Progenitor cell of endocrine pancreas (in vitro differentiated cells): Measurements from ENCODE around the gene ALKBH5. TPM values are rescaled to one million over a fixed set of nuclear protein-coding genes. Genes with fewer than 3 reads are reported as not detected.

Source experiments
- DNase-seq: peaks from one replicate; pipeline ENCODE4 v3.0.0; 2021; ENCODE audit warnings: low spot score; ENCODE audit not compliant: unreplicated experiment
- H3K27ac Mint-ChIP-seq: 2 replicates; pipeline ENCODE4 v1.8.0; 2021; ENCODE audit warnings: mild to moderate bottlenecking, moderate library complexity, mixed read lengths
- H3K27me3 Mint-ChIP-seq: 2 replicates; pipeline ENCODE4 v1.8.0; 2021; ENCODE audit warnings: mixed read lengths
- H3K36me3 Mint-ChIP-seq: 2 replicates; pipeline ENCODE4 v1.8.0; 2022; ENCODE audit warnings: mixed read lengths; ENCODE audit not compliant: insufficient read depth
- H3K4me1 Mint-ChIP-seq: 2 replicates; pipeline ENCODE4 v1.8.0; 2021; ENCODE audit warnings: low read depth, mixed read lengths
- H3K4me3 Mint-ChIP-seq: 2 replicates; pipeline ENCODE4 v1.8.0; 2021; ENCODE audit warnings: low read depth, mild to moderate bottlenecking, moderate library complexity, mixed read lengths
- H3K9me3 Mint-ChIP-seq: 2 replicates; pipeline ENCODE4 v1.8.0; 2021; ENCODE audit warnings: low read depth, mixed read lengths
- total RNA-seq: library from RNA; stranded (reverse); gene quantifications from 2 replicates; pipeline ENCODE4 v1.2.1, GENCODE V29; 2021
- TF ChIP-seq, protein P1 (sequence below): fragments of 200-600 bp; sonication (generic); IDR thresholded peaks from one replicate; pipeline ENCODE4 v1.5.0; 2021; ENCODE audit warnings: antibody characterized with exemption, mild to moderate bottlenecking; ENCODE audit not compliant: unreplicated experiment

Gene ALKBH5
- total RNA-seq, 1 donor from 2014 or later, result 78.1 TPM

DNA sequence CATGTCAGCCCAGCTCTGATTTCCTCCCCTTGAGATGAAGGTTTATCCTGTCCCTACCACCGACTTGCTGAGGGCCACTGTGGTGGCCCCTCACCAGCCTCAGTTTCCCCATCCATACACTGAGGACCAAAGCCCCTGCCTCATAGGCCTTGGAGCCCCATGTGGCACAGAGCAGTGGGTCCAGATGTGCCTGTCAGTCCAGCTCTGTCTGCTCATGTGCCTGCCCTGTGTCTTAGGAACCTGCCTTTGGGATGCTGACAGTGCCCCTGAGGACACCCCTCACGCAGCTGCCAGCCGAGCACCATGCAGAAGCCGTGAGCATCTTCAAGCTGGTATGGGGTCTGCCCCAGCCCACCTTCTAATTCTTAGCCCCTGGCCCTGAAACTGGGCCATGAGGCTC lies 39.4 kb upstream of the ALKBH5 start:
- DNase-seq, result no peak
- Mint-ChIP-seq H3K27me3 (no peaks in the 10 kb centered on the region), H3K36me3 (no peaks in the 10 kb centered on the region), H3K4me3 (no peak overlapping the region), H3K4me1 (peaks cover 5% of the 10 kb centered on the region), H3K27ac (no peak overlapping the region), H3K9me3 (no peaks in the 10 kb centered on the region)
- TF ChIP-seq, protein P1, sequence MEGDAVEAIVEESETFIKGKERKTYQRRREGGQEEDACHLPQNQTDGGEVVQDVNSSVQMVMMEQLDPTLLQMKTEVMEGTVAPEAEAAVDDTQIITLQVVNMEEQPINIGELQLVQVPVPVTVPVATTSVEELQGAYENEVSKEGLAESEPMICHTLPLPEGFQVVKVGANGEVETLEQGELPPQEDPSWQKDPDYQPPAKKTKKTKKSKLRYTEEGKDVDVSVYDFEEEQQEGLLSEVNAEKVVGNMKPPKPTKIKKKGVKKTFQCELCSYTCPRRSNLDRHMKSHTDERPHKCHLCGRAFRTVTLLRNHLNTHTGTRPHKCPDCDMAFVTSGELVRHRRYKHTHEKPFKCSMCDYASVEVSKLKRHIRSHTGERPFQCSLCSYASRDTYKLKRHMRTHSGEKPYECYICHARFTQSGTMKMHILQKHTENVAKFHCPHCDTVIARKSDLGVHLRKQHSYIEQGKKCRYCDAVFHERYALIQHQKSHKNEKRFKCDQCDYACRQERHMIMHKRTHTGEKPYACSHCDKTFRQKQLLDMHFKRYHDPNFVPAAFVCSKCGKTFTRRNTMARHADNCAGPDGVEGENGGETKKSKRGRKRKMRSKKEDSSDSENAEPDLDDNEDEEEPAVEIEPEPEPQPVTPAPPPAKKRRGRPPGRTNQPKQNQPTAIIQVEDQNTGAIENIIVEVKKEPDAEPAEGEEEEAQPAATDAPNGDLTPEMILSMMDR, result no peak

DNA sequence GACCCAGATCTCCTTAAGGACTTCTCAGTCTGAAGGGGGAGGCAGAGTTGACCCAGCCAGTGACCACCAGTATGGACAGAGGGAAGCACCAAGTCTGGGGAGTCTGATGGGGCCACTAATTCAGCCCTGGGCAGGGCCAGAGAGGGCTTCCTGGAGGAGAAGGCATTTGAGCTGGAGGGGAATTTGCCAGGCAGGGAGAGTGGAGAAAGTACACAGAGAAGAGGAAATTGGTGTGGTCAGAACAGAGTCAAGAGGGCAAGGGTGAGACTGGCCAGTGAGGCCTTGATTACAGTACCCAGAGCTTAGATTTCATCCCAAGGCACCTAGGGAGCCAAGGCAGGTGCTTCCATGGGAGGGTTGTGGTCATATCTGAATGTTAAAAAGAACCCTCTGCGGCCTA lies 38.8 kb upstream of the ALKBH5 start:
- TF ChIP-seq, protein P1, result no peak
- Mint-ChIP-seq H3K27ac (no peak overlapping the region), H3K27me3 (no peaks in the 10 kb centered on the region), H3K4me1 (peaks cover 3% of the 10 kb centered on the region), H3K36me3 (no peaks in the 10 kb centered on the region), H3K4me3 (no peak overlapping the region), H3K9me3 (no peaks in the 10 kb centered on the region)
- DNase-seq, result no peak

DNA sequence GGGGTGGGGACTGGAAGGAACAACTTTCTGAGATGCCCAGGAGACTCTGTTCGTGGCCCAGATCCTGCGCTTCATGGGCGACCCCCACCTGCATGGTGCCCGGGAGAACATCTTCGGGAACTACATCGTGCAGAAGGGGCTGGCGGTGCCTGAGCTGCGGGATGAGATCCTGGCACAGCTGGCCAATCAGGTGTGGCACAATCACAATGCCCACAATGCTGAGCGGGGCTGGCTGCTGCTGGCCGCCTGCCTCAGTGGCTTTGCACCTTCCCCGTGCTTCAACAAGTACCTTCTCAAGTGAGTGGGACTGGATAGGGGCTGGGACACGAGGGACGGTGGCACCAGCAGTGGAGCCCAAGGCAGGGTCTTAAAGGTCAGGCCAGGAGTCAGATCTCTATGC lies 37.8 kb upstream of the ALKBH5 start:
- Mint-ChIP-seq H3K27ac (no peak overlapping the region), H3K36me3 (no peaks in the 10 kb centered on the region)

DNA sequence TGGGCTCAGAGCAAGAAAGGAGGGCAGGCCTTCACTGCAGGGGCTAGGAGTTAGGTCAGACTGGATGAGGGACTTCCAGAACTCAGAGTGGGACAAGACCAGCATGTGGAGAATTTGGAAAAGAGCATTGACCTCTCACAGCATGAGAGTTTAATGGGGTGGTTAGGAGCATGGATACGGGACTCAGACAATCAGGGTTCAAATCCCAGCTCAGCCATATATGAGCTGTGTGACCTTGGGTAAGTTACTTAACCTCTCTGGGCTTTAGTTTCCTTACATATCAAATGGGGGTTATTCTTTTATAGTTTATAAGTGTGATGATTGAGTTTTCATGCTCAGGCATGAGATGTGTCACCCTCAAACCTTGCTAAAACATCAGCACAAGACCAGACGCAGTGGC lies 37.4 kb upstream of the ALKBH5 start:
- Mint-ChIP-seq H3K4me3 (no peak overlapping the region), H3K27me3 (no peaks in the 10 kb centered on the region), H3K4me1 (no peaks in the 10 kb centered on the region), H3K27ac (no peak overlapping the region), H3K9me3 (no peaks in the 10 kb centered on the region), H3K36me3 (no peaks in the 10 kb centered on the region)
- TF ChIP-seq, protein P1, result no peak
- no peak for DNase-seq

More for the DNA sequence above, 37.8 kb upstream of the ALKBH5 start:
- Mint-ChIP-seq H3K4me1 (no peaks in the 10 kb centered on the region), H3K4me3 (no peak overlapping the region), H3K9me3 (no peaks in the 10 kb centered on the region), H3K27me3 (no peaks in the 10 kb centered on the region)
- DNase-seq, result no peak
- TF ChIP-seq, protein P1, result no peak

DNA sequence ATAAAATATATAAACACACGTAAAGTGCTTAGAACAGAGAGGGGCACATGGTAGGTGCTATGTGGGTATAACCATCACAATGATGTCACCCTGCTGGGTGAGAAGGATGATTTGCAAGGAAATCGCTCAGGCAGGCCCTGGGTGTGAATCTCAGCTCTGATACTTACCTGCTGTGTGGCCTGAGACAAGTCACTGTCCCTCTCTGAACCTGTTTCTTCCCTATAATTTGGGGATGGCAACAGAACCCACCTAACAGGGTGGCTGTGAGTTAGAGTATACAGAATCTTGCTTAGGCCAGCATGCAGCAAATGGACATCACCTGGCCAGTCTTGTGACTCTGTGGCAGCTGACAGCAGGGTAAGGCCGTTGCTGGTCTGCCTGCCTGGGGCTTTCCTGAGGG lies 36.6 kb upstream of the ALKBH5 start:
- Mint-ChIP-seq H3K27me3 (no peaks in the 10 kb centered on the region), H3K27ac (no peak overlapping the region), H3K4me1 (no peaks in the 10 kb centered on the region), H3K36me3 (no peaks in the 10 kb centered on the region), H3K9me3 (no peaks in the 10 kb centered on the region), H3K4me3 (no peak overlapping the region)
- no peak for DNase-seq
- TF ChIP-seq, protein P1, result no peak

DNA sequence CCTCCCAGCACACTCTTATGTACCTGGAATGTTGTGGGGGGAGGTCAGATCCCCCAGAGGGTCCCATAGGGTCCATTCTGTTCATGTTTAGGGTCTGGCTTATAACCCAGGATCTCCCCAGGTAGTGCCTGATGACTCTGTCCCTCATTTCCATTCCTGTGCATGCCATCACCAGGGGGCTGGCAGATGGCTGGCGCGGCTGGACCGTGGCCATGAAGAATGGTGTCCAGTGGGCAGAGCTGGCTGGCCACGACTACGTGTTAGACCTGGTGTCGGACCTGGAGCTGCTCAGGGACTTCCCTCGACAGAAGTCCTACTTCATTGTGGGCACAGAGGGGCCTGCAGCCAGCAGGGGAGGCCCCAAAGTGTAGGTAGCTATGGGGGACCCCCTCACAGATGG lies 35.0 kb upstream of the ALKBH5 start:
- peaks cover 4% of the 10 kb centered on the region for H3K27me3 Mint-ChIP-seq
- H3K4me3 Mint-ChIP-seq, result no peak overlapping the region
- H3K27ac Mint-ChIP-seq, result no peak overlapping the region
- TF ChIP-seq, protein P1, result no peak
- no peaks in the 10 kb centered on the region for H3K9me3 Mint-ChIP-seq
- H3K4me1 Mint-ChIP-seq, result peaks cover 4% of the 10 kb centered on the region
- no peaks in the 10 kb centered on the region for H3K36me3 Mint-ChIP-seq
- DNase-seq, result no peak
